GM12878 (cell line): ENCODE results near the gene FAS. TPM values are rescaled to one million over a fixed set of nuclear protein-coding genes. Genes with fewer than 3 reads are reported as not detected.

Experiments used
- ATAC-seq: fragments of 200-7000 bp; cut with Tn5 transposase; 3 replicates; pipeline ENCODE4 v1.9.1; 2020; ENCODE audit warnings: mild to moderate bottlenecking, moderate library complexity
- BruUV-seq: library from RNA; stranded (reverse); fragments of 400-500 nt; replicated peaks from 2 replicates; lab custom pipeline; 2021; lab: Mats Ljungman, UMichigan
- CTCF ChIA-PET: fragments of 300-600 bp; sonication (Branson Sonifier 250); formaldehyde crosslinking; extraction: SDS; loops from one replicate; lab custom pipeline; 2021; ENCODE audit warnings: inconsistent platforms; lab: Yijun Ruan, JAX
- POLR2A ChIA-PET: fragments of 350-600 bp; formaldehyde crosslinking; extraction: SDS; loops from one replicate; lab custom pipeline; 2021; ENCODE audit warnings: inconsistent platforms; lab: Charles Lee
- RAD21 ChIA-PET: fragments of 300-600 bp; sonication (Branson Sonifier 250); formaldehyde crosslinking; loops from one replicate; lab custom pipeline; 2023; ENCODE audit warnings: antibody characterized with exemption; ENCODE audit not compliant: unreplicated experiment; lab: Charles Lee
- SMC1A ChIA-PET: fragments of 300-600 bp; sonication (Branson Sonifier 250); formaldehyde crosslinking; loops from one replicate; lab custom pipeline; 2023; ENCODE audit not compliant: unreplicated experiment, uncharacterized antibody; lab: Charles Lee
- DNase-seq: peaks from one replicate; pipeline ENCODE4 v3.0.0-alpha.2; 2011; ENCODE audit warnings: low read depth, low spot score
- FAIRE-seq: peaks from 3 replicates; lab custom pipeline; 2011; peaks lifted over from hg19 to GRCh38; lab: Jason Lieb, UNC
- H2AFZ ChIP-seq: 2 replicates; pipeline ENCODE4 v1.6.0; 2011; ENCODE audit warnings: low read depth, low read length, control low read depth; ENCODE audit not compliant: control insufficient read depth
- H3K27ac ChIP-seq: 2 replicates; pipeline ENCODE4 v1.5.1; 2011; ENCODE audit warnings: control low read depth; ENCODE audit not compliant: control insufficient read depth, insufficient read depth
- H3K27me3 ChIP-seq, 2 experiments: replicated peaks in 1 of 2; 2 replicates each; pipeline versions ENCODE4 v1.6.0 to v1.6.1; 2011; ENCODE audit warnings: low read length in 1 of 2; ENCODE audit not compliant: control insufficient read depth in 2 of 2, insufficient read depth in 2 of 2
- H3K36me3 ChIP-seq, 2 experiments: 2 replicates each; pipeline ENCODE4 v1.5.1; 2011; ENCODE audit warnings: low read length in 1 of 2; ENCODE audit not compliant: control insufficient read depth in 2 of 2, insufficient read depth in 2 of 2
- H3K4me1 ChIP-seq: 2 replicates; pipeline ENCODE4 v1.6.1; 2011; ENCODE audit warnings: mild to moderate bottlenecking, low read length, moderate library complexity, mixed read lengths; ENCODE audit not compliant: control insufficient read depth, insufficient read depth
- H3K4me2 ChIP-seq: 2 replicates; pipeline ENCODE4 v1.6.0; 2011; ENCODE audit warnings: control low read depth; ENCODE audit not compliant: control insufficient read depth, insufficient read depth
- H3K4me3 ChIP-seq: fragments of 200-600 bp; sonication (generic); 2 replicates; pipeline ENCODE4 v1.5.1; 2016
- H3K79me2 ChIP-seq: 2 replicates; pipeline ENCODE4 v1.6.0; 2011; ENCODE audit warnings: low read length; ENCODE audit not compliant: control insufficient read depth, insufficient read depth
- H3K9ac ChIP-seq: 2 replicates; pipeline ENCODE4 v1.8.0; 2011; ENCODE audit warnings: low read length, control low read depth, mixed read lengths; ENCODE audit not compliant: control insufficient read depth, insufficient read depth
- H3K9me3 ChIP-seq: replicated peaks from 3 replicates; pipeline ENCODE4 v1.5.1; 2011; ENCODE audit warnings: mild to moderate bottlenecking, low read length; ENCODE audit not compliant: control insufficient read depth, insufficient read depth
- H4K20me1 ChIP-seq: 2 replicates; pipeline ENCODE4 v1.6.0; 2011; ENCODE audit not compliant: control insufficient read depth, insufficient read depth
- JUND ChIP-seq: IDR thresholded peaks from 2 replicates; pipeline ENCODE4 v1.6.1; 2012; ENCODE audit warnings: low read depth, mild to moderate bottlenecking, low read length, improper control_type of control experiment, moderate library complexity
- WGBS: methylation state at CpG from one replicate; pipeline ENCODE4 v1.1.6; 2016; ENCODE audit warnings: low lambda C conversion rate; ENCODE audit not compliant: insufficient replicate concordance, insufficient coverage; ENCODE audit errors: missing lambda C conversion rate; 5-methylcytosine and 5-hydroxymethylcytosine counted together
- in situ Hi-C: fragments of 300-500 bp; cut with MboI; formaldehyde crosslinking; loops from 9 replicates; pipeline ENCODE4 v1.14.3; 2018; ENCODE audit warnings: mixed read lengths
- intact Hi-C: fragments of 100-400 bp; cut with micrococcal nuclease; formaldehyde crosslinking; loops from one replicate; pipeline ENCODE4 v1.14.2; 2022; ENCODE audit not compliant: unreplicated experiment
- microRNA-seq: library from miRNA; unstranded; fragments of <30 nt; microRNA quantifications from one replicate; pipeline ENCODE4, GENCODE V29; 2018
- polyA plus RNA-seq, 11 experiments: library from polyadenylated mRNA; depleted of rRNA in 4 of 11; unstranded in 6 of 11; stranded (reverse) in 5 of 11; fragments of >200 nt; fragmentation: Nextera tagmentation in 4 of 11; fragmentation: Illumina TruSeq in 1 of 11; extraction: Ambion mirVana in 4 of 11; extraction: Trizol in 1 of 11; gene quantifications; 1 replicate in 1 of 11; 2 replicates in 10 of 11; pipeline versions ENCODE4 v1.2.1 to v1.2.3, GENCODE V29; 2011 to 2016; ENCODE audit warnings: inconsistent platforms in 2 of 11, missing spikeins in 2 of 11, low read depth in 1 of 11
- small RNA-seq: library from RNA; depleted of rRNA; stranded (forward); fragments of <200 nt; gene quantifications from one replicate; pipeline ENCODE3, GENCODE V24; 2014
- total RNA-seq, 4 experiments: library from RNA; depleted of rRNA in 3 of 4; stranded (reverse); fragments of >200 nt in 3 of 4; fragmentation: Illumina TruSeq in 1 of 4; extraction: Trizol in 1 of 4; gene quantifications; 2 replicates each; pipeline versions ENCODE4 v1.2.1 to v1.2.3, GENCODE V29; 2013 to 2021

FAS gene
- total and polyA plus RNA-seq, 10 of the 15 experiments (the other 5 are each of a cell fraction or from before 2014, with no cell fraction given): 50.1 to 147 (median 69.9) TPM

DNA sequence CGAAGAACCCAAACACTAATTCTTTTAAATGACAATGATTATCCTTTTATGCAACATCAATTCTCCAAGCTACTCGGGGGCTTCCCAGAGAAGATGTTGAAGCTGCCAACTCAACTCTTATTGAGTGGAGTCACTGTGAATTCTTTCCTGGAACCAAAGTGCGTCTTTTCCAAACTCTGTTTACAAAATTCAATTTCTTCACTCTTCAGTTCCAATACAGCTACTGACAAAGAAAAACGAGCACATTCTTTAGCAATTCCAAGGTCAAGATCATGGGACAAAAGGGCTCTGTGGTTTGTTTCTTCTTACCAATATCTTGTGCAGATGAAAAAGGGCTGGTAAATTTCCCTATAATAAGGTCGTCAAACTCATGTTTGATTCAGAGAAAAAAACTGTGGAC lies 74.2 kb downstream of the FAS start:
- ChIA-PET POLR2A (no interaction called here), CTCF (no interaction called here)
- intact Hi-C loops (no loop called here), in situ Hi-C loops (no loop called here)
- Histone ChIP-seq H3K4me1 (no peaks in the 10 kb centered on the region), H3K4me3 (no peak overlapping the region), H3K27ac (no peak overlapping the region), H4K20me1 (no peaks in the 10 kb centered on the region)
- DNase-seq: no peak
- TF ChIP-seq JUND: no peak
- TF ChIP-seq, all 136 proteins: peak for 0
- Histone ChIP-seq H3K9ac (no peak overlapping the region), H3K36me3 (no peaks in the 10 kb centered on the region), H3K27me3 (no peaks in the 10 kb centered on the region), H3K79me2 (no peaks in the 10 kb centered on the region), H2AFZ (no peak overlapping the region), H3K4me2 (no peak overlapping the region), H3K9me3 (no peaks in the 10 kb centered on the region)
- RAD21 ChIA-PET: no interaction called here
- FAIRE-seq (no peak), ATAC-seq (no peak)
- SMC1A ChIA-PET: interaction anchor here (1.0 kb wide), 1 partner anchor 244 kb away, joined by 3 read pairs; no protein-coding TSS in a partner anchor
- BruUV-seq: no TSS peak
- 60% methylated on average over 5 of the region's 5 CpGs for WGBS

Small RNA genes lying within 50 kb of the gene (microRNA-seq; reads per million reads assigned to microRNA genes)
- gene MIR4679-1 (not detected), gene MIR4679-2 (not detected)

Small RNA genes lying within 50 kb of the gene (small RNA-seq; reads per million reads assigned to genes)
- gene MIR4679-2 (not detected), gene RF02116 (not detected)

Other genes with a start within 250 kb of the FAS start
- gene LIPN, start 230.8 kb upstream of the FAS start, total RNA-seq (2014; rRNA removed): 0.23 and 0.44 TPM in 2 replicates
- not detected in 2 replicates for gene LIPN, start 230.8 kb upstream of the FAS start, total RNA-seq (2014; rRNA removed; fragmentation: Illumina TruSeq; extraction: Trizol)
- gene LIPN, start 230.8 kb upstream of the FAS start, total RNA-seq (2021): not detected in 2 replicates
- gene LIPN, start 230.8 kb upstream of the FAS start, polyA plus RNA-seq (2011; rRNA removed): not detected in 2 replicates
- gene LIPN, start 230.8 kb upstream of the FAS start, polyA plus RNA-seq (2014; fragmentation: Illumina TruSeq; extraction: Trizol): not detected in 2 replicates
- gene LIPN, start 230.8 kb upstream of the FAS start, polyA plus RNA-seq (2014; fragmentation: Nextera tagmentation; extraction: Ambion mirVana): not detected
- 0.06 TPM in 1 of 2 replicates, not detected in the other for gene LIPN, start 230.8 kb upstream of the FAS start, polyA plus RNA-seq (2014; rRNA removed)
- not detected for gene LIPN, start 230.8 kb upstream of the FAS start, polyA plus RNA-seq (2016; fragmentation: Nextera tagmentation; extraction: Ambion mirVana)
- not detected in 2 replicates for gene LIPM, start 188.1 kb upstream of the FAS start, total RNA-seq (2014; rRNA removed)
- gene LIPM, start 188.1 kb upstream of the FAS start, total RNA-seq (2014; rRNA removed; fragmentation: Illumina TruSeq; extraction: Trizol): not detected in 2 replicates
- gene LIPM, start 188.1 kb upstream of the FAS start, total RNA-seq (2021): not detected in 2 replicates
- not detected in 2 replicates for gene LIPM, start 188.1 kb upstream of the FAS start, polyA plus RNA-seq (2011; rRNA removed)
- not detected in 2 replicates for gene LIPM, start 188.1 kb upstream of the FAS start, polyA plus RNA-seq (2014; fragmentation: Illumina TruSeq; extraction: Trizol)
- gene LIPM, start 188.1 kb upstream of the FAS start, polyA plus RNA-seq (2014; fragmentation: Nextera tagmentation; extraction: Ambion mirVana): not detected
- not detected in 2 replicates for gene LIPM, start 188.1 kb upstream of the FAS start, polyA plus RNA-seq (2014; rRNA removed)
- not detected for gene LIPM, start 188.1 kb upstream of the FAS start, polyA plus RNA-seq (2016; fragmentation: Nextera tagmentation; extraction: Ambion mirVana)
- gene ANKRD22, start 139.0 kb upstream of the FAS start, total RNA-seq (2014; rRNA removed): 0.54 and 0.62 TPM in 2 replicates
- 0.51 and 0.98 TPM in 2 replicates for gene ANKRD22, start 139.0 kb upstream of the FAS start, total RNA-seq (2014; rRNA removed; fragmentation: Illumina TruSeq; extraction: Trizol)
- 0.48 and 0.56 TPM in 2 replicates for gene ANKRD22, start 139.0 kb upstream of the FAS start, total RNA-seq (2021)
- 0.52 and 0.59 TPM in 2 replicates for gene ANKRD22, start 139.0 kb upstream of the FAS start, polyA plus RNA-seq (2011; rRNA removed)
- gene ANKRD22, start 139.0 kb upstream of the FAS start, polyA plus RNA-seq (2014; fragmentation: Illumina TruSeq; extraction: Trizol): 0.95 and 1.1 TPM in 2 replicates
- gene ANKRD22, start 139.0 kb upstream of the FAS start, polyA plus RNA-seq (2014; fragmentation: Nextera tagmentation; extraction: Ambion mirVana): 1 to 10 TPM in 1 of 2 experiments, under 1 TPM in 1; 0.92 to 1.3 TPM
- gene ANKRD22, start 139.0 kb upstream of the FAS start, polyA plus RNA-seq (2014; rRNA removed): 0.59 and 0.96 TPM in 2 replicates
- gene ANKRD22, start 139.0 kb upstream of the FAS start, polyA plus RNA-seq (2016; fragmentation: Nextera tagmentation; extraction: Ambion mirVana): under 1 TPM; 0.30 to 0.79 TPM
- gene STAMBPL1, start 110.6 kb upstream of the FAS start, total RNA-seq (2014; rRNA removed): 44.1 and 48.9 TPM in 2 replicates
- 28.8 and 29.0 TPM in 2 replicates for gene STAMBPL1, start 110.6 kb upstream of the FAS start, total RNA-seq (2014; rRNA removed; fragmentation: Illumina TruSeq; extraction: Trizol)
- gene STAMBPL1, start 110.6 kb upstream of the FAS start, total RNA-seq (2021): 24.8 and 26.3 TPM in 2 replicates
- 42.1 and 55.8 TPM in 2 replicates for gene STAMBPL1, start 110.6 kb upstream of the FAS start, polyA plus RNA-seq (2011; rRNA removed)
- 24.5 and 29.6 TPM in 2 replicates for gene STAMBPL1, start 110.6 kb upstream of the FAS start, polyA plus RNA-seq (2014; fragmentation: Illumina TruSeq; extraction: Trizol)
- 10 to 100 TPM in 1 of 2 experiments, 1 to 10 TPM in 1; 7.5 to 13.0 TPM for gene STAMBPL1, start 110.6 kb upstream of the FAS start, polyA plus RNA-seq (2014; fragmentation: Nextera tagmentation; extraction: Ambion mirVana)
- 21.2 and 29.6 TPM in 2 replicates for gene STAMBPL1, start 110.6 kb upstream of the FAS start, polyA plus RNA-seq (2014; rRNA removed)
- 10 to 100 TPM; 21.0 to 21.5 TPM for gene STAMBPL1, start 110.6 kb upstream of the FAS start, polyA plus RNA-seq (2016; fragmentation: Nextera tagmentation; extraction: Ambion mirVana)
- 25.3 and 32.5 TPM in 2 replicates for gene ACTA2, start 38.0 kb upstream of the FAS start, total RNA-seq (2014; rRNA removed)
- gene ACTA2, start 38.0 kb upstream of the FAS start, total RNA-seq (2014; rRNA removed; fragmentation: Illumina TruSeq; extraction: Trizol): 19.1 and 19.7 TPM in 2 replicates
- 38.4 and 39.2 TPM in 2 replicates for gene ACTA2, start 38.0 kb upstream of the FAS start, total RNA-seq (2021)
- gene ACTA2, start 38.0 kb upstream of the FAS start, polyA plus RNA-seq (2011; rRNA removed): 18.1 and 32.2 TPM in 2 replicates
- 39.5 and 39.9 TPM in 2 replicates for gene ACTA2, start 38.0 kb upstream of the FAS start, polyA plus RNA-seq (2014; fragmentation: Illumina TruSeq; extraction: Trizol)
- 10 to 100 TPM in 1 of 2 experiments, 1 to 10 TPM in 1; 7.4 to 11.6 TPM for gene ACTA2, start 38.0 kb upstream of the FAS start, polyA plus RNA-seq (2014; fragmentation: Nextera tagmentation; extraction: Ambion mirVana)
- 23.9 and 32.0 TPM in 2 replicates for gene ACTA2, start 38.0 kb upstream of the FAS start, polyA plus RNA-seq (2014; rRNA removed)
- 10 to 100 TPM; 75.4 to 78.2 TPM for gene ACTA2, start 38.0 kb upstream of the FAS start, polyA plus RNA-seq (2016; fragmentation: Nextera tagmentation; extraction: Ambion mirVana)
- gene CH25H, start 216.5 kb downstream of the FAS start, total RNA-seq (2014; rRNA removed): not detected in 2 replicates
- gene CH25H, start 216.5 kb downstream of the FAS start, total RNA-seq (2014; rRNA removed; fragmentation: Illumina TruSeq; extraction: Trizol): not detected in 2 replicates
- gene CH25H, start 216.5 kb downstream of the FAS start, total RNA-seq (2021): not detected in 2 replicates
- gene CH25H, start 216.5 kb downstream of the FAS start, polyA plus RNA-seq (2011; rRNA removed): not detected in 2 replicates
- gene CH25H, start 216.5 kb downstream of the FAS start, polyA plus RNA-seq (2014; fragmentation: Illumina TruSeq; extraction: Trizol): not detected in 2 replicates
- not detected for gene CH25H, start 216.5 kb downstream of the FAS start, polyA plus RNA-seq (2014; fragmentation: Nextera tagmentation; extraction: Ambion mirVana)
- not detected in 2 replicates for gene CH25H, start 216.5 kb downstream of the FAS start, polyA plus RNA-seq (2014; rRNA removed)
- gene CH25H, start 216.5 kb downstream of the FAS start, polyA plus RNA-seq (2016; fragmentation: Nextera tagmentation; extraction: Ambion mirVana): not detected